Medulla oblongata (tissue), 1 donor: Measurements from ENCODE around the gene DENND1A.
A peak's percentile ranks its signal among the peaks of the same experiment; 100 is the strongest.
"Not testable (repeated sequence)": the region's sequence is repeated elsewhere in the genome, so short reads cannot be mapped to it uniquely, and the experiment has no call there.

Experiments used
- DNase-seq: peaks from one replicate; pipeline ENCODE4 v3.0.0-alpha.2; 2015; ENCODE audit errors: extremely low spot score

Gene DENND1A

DNA sequence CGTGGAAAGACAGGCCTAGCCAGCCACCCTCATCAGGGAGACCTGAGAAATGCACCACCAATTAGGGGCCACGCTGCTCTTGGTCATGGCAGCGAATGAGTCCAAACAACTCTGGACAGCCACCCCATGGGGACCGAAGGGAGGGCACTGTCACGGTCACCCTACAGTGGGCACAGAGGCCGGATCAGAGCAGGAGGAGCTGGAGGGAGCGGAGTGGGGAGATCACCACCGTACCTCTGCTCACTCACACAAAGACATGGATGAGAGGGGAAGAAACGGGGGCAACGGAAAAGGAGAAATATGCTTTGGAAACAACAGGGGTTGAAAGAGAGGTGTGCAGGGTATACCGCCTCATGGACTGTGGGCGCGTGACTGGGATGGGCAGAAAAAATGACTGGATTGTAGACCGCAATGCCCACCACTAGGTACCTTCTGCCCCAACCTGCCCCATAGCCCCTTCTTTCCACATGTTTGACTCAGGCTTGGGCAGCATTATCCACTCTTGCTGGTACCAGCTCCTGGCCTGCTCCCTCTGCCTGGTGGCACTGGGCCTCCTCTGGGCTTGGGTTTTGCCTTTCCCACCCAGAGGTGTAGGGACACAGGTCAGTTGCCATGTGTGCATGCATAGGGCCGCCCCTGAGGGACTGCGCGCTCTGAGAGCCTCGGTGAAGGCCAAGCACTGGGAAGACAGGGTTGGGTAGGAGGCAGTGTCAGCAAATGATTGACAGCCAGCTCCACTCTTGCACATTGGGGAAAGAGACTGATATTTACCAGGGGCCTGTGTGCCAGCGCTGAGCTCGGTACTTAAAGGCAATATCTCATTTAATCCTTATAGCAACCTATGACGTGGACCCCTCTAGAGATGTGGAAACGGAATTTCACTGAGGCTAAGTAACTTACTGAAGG, 497.3 kb downstream of the DENND1A start:
- DNase-seq, result no peak

DNA sequence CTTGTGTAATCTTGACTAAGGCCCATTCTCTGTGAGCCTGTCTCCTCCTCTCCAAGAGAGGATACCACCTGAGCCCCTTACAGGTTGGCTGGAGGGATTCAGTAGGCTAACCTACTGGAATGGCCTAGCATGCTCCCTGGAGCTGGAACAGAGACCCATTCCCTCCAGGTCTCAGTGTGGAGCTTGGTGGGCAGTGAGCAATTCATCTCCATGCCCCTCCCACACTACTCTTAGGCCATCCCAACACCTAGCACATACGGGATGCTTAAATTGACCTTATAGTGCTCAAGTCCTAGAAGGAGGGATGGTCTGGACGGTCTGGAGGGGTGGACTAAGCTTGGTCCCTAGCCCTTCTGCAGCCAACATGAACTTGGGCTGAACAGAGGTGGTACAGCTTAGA, 498.3 kb downstream of the DENND1A start:
- DNase-seq, result no peak

DNA sequence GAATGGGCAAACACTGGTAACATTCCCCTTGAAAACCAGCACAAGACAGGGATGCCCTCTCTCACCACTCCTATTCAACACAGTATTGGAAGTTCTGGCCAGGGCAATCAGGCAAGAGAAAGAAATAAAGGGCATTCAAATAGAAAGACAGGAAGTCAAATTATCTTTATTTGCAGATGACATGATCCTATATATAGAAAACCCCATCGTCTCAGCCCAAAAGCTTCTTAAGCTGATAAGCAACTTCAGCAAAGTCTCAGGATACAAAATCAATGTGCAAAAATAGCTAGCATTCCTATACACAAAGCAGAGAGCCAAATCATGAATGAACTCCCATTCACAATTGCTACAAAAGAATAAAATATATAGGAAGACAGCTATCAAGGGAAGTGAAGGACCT, 501.5 kb downstream of the DENND1A start:
- DNase-seq, result not testable (repeated sequence)

DNA sequence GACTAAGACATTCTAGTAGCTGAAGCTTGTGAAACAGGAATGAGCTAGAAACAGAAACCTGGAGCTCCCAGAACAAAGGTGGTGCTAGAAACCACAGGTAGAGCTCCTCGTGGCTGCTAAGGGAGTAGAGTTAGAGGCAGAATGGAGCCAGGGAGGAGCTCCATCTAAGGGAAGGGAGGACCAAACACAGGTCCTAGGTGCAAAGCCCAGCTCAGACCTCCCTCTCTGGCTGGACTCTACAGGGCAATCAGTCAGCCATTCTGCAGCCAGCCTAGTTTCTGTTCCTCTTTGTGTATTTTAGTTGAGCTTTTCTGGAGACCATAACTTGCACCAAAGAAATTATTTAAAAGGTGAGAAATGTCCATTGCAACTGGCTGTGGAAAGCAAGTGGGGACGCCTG, 503.5 kb downstream of the DENND1A start:
- DNase-seq, result no peak

DNA sequence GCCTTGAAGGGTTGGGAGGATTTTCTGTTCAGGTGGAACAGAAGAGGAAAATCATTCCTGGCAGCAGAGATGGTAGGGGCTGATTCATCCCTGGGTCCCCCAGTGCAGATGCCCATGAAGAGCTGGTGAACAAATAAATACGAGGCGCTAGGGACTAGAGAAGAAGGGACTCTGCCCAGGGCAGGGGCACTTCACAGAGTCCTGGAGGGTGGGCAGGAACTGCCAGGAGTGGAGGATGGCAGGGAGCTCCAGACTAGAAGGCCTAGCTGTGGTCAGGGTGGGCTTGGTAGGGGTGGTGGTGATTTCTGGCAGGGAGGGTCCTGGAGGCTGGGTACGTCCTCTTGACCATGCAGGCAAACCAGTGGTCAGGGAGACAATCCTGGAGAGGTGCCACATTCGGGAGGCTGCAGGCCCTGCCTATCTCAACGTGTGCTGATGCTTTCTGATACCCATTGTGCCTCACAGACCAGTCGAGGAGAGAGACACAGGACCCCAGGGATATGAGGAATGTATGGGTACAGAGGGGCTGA, 504.0 kb downstream of the DENND1A start:
- no peak for DNase-seq

DNA sequence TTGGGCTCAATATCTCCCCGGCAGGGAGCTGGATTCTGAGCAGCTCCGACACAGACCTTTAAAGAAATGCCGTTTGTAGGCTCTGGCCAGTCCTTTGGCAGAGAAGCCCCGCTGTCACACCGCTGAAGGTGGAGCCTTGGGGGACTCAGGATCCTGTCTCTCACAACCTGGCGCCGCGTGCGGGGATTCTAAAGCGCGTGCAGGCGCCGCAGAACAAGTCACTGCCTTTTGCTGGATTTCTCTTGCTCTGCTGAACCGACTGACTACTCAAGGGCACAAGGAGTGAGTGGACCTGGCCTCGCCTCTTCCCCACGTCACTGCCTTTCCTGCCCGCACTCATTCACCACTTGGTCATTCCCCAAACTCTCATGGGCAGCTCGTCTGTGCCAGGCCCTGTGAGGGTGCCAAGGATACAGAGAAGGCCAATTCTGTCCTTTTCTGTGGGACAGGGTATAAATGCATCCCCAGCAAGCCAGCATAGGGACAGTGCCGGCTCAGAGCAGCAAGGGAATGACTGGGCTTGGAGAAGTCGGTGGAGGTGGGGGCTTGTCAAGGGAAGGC, 504.6 kb downstream of the DENND1A start:
- peak; percentile 86 for DNase-seq

DNA sequence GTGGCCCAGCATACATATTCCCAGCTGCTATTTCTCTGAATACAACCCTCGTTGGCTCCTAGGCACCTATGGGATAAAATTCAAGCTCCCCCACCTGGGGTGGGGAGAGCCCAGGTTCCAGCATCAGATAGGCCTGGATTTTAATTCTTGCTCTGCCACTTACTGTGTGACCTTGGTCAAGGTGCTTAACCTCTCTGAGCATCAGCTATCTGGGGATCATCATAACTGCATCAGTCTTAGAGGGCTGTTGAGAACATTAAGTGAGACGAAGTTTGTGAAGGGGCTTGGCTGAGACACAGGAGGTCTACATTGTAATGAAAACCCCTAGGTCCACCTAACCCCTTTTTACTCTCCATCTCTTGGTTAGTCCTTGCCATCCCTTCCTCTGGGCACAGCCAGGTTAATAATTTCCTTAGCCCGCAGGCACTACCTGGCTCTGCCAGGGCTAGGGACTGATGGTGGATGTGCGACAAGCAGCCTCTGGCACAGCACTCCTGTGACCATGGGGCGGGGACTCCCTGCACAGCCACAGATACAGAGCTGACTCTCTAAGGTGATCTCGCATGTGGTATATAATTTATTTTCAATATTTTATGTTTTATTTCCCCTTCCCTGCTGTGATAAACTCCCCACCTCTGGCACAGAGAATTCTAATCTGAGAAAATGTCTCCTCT, 505.2 kb downstream of the DENND1A start:
- DNase-seq, result no peak

DNA sequence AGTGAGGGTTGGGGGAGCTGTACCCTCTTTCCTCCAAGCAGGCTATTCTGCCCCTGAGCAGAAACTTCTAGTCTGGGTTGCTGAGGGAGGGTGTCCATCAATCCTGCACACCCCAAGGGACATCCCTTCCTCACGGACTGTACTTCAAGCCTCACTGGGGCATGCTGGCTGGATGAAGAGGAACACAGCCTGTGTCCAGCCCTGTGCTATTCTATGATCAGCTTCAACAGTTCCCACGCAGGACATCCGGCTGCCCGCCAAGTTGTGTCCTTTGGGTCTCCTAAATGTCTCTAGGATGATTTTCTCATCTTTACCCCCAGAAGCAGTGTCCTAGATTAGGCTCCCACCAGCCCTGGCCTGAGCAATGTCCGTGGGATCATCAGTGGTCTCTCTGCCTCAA, 505.8 kb downstream of the DENND1A start:
- DNase-seq, result no peak

DNA sequence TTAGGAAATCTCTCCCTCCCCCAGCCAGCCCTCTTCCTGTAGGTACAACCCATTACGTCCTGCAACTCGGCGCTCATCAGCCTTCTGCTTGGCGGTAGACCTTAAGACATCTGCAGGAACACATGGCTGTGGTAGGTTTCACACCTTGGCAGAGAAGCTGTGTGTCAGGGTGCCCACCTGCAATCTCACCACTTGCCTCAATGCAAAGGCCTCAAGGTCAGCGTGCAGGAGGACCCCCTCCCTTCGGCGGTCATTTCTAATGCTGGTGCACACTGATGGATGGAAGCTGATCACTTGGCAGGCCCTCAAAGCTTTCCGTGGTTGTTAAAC, 506.6 kb downstream of the DENND1A start:
- no peak for DNase-seq

DNA sequence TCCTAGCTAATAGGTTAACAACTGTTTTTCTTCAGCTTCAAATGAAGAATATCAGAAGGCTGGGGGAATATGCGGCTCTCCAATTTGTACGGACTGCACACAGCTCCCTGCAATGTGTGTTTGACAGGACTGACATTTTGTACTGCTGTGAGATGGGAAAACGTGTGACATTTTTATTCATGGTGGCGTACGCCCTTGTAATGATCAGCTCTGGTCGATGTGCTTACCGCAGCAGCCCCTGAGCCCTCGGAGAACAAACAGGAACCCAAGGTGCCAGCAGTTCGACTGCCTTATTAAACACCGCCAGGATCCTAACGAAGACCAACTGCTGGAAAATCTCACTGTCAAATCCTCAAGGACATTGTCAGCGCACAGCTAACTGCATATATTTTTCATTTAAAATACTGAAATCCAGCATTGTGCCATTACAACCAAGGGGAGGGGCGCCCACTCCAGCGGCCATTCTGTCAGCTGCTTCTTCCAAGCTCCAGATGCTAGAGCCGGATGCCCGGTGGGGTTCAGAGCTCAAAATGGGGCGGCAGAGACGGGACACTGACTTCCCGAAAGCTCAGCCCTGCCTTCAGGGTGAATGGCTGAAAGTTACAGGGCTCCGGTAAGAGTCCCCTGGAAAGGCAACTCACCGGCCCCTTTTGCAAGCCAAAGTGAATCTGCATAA, 507.2 kb downstream of the DENND1A start:
- DNase-seq, result no peak

DNA sequence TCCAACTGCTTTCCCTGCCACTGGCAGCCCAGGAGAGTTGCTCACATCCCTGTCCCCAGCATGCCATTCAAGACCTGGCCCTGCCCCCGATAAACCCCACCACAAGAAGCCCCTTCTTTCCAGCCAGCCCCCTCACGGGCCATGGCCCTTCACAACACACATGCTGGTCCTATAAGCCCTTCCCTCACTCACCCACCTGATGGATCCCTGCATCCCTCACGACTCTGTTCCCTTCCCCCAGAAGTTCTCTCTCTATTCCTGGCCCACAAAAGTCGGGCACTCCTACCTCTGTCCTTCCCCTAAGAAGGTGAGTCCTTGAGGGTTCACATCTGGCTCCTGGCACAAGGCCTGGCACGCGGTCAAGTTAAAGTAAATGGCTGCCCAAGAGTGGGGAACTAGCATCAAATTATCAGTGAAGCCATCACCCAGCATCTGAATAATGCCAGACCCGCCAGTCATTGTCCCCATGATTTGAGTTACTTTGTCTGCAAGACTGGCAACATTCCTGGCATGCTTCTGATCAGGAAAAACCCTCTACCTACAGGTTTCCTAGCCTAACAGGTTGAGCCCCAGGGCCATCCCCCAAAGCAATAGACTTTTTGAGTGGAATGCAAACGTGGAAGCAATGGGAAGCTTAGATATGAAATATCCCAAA, 508.0 kb downstream of the DENND1A start:
- DNase-seq, result no peak

DNA sequence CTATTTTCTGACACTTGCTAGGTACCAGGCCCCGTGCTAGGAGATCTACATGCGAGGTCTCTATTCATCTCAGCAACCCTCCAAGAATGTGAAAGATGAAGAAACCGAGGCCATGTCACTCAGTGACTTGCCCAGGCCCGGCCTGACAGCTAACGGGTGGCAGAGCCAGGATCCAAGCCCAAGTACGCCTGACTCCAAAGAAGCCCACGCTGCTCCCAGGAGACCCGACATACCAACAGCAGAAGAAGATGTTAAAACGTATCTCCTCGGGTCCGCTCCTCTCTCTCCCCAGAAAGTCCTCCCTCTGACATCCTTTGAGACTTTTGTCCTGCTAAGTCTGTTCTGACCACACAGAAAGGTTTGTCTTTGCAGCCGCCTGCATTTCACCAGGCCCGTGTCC, 508.7 kb downstream of the DENND1A start:
- DNase-seq, result no peak

DNA sequence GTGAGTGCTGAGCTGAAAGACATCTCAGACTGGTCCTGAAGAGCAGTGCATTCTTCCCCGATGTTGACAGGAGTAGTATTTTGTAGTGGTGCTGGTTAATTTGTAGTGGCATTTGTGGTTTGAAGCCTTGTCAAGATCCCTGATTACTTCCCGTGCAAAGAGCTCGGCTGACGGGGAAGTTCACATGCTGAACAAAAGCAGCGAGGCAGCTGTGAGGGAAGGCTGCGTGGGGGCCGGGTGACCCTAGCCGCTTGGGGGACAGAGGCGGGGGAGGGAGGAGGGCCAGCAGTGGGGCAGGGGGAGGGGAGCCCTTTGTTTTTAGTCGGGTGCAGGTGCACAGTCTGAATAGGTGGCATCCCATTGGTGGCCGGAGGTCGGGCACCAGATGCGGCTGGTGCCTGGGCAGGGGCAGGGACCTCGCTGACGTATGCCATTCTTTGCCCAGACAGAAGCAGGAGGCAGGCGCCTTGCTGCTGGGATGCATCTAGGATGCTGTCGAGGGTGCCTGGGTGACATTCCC, 509.3 kb downstream of the DENND1A start:
- no peak for DNase-seq

DNA sequence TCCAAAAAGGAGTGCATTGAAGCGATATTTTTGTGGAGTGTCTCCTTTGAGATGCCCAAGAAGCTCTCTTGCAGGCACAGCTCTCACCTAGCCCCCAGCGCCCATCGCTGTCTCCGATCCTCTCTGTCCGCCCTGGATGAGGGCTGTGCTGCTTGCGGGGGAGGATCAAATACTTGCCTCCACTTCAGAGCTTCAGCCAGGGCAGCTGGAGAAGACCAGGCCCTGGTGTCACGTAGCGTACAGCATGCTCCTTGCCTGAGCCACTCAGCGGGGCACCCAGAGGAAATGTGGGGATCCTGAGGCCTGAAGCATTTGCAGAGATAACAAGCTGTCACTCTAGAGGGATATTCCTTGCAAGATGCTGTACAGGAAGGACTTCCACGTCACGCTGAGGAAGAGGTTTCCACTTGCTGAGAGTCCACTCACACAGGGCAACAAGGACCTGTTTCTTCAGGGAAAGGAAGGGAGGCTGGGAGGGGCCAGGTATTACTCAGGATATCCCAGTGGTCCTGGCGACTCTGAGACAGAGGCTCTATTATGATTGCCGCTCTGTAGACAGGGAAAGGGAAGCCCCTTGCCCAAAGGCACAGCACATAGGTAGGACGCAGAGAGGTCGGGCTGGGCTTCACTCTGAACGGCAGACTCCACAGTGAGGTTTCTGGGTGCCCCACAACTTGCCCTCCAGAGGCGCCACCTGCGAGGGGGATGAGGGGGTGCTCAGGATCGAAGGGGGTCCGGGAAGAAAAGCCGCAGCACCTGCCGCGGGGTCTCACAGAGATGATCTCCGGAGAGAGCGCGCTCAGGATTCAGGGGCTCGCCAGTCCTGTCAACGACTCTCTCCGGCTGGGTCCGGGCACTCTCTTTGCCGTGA, 510.0 kb downstream of the DENND1A start:
- no peak for DNase-seq

DNA sequence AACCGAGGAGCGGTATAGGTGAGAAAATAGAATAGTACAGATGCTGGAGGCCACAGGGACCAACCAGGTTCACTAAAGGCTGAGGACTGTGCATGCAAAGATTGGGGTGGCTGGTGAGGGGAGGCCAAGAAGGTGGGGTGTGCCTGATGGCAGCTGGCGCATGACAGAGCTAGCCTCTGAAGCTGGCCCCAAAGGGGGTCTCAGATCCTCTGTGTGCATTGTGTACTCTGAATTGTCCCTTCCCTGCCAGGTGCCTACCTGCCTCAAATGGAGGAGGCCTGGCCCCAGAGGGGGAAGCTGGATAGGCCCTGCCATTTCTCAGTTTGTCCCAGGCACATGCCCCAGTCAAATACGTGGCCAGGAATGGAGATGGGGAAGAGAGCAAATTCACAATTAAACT, 510.8 kb downstream of the DENND1A start:
- DNase-seq, result no peak

DNA sequence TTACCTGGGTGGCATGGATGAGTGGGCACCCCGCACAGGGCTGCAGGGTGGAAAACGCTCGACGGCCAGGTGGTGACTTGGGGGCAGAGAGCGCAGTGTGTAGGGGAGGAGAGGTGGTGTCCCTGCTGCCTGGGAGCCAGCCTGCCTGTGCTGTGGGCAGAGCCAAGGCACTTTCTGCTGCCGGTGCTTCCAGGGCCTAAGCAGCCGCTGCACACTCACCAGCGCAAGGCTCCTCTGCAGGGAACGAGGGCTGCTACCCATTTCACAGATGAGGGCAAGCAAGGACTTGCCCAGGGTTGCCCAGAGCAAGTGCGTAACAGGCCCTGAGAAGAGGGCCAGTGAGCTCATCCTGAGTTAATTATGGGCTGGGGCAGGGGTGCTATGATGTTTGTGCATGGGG, 511.4 kb downstream of the DENND1A start:
- DNase-seq, result no peak

DNA sequence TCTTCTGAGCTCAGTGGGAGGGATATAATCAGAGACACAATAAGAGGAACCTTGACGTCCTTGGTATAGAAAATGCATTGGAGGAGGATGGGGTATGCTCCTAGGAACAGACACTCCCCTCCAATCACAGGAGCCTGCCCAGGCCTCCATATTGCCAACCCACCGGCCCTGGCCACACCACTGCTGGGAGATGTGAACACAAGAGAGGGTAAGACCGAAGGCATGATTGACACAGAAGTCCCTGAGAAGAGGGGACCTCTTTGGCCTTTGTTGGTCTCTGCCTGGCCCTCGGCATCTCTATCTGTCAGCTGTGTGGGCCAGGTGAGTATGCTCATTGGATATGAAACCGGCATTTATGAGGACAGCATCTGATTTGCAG, 511.9 kb downstream of the DENND1A start:
- no peak for DNase-seq

DNA sequence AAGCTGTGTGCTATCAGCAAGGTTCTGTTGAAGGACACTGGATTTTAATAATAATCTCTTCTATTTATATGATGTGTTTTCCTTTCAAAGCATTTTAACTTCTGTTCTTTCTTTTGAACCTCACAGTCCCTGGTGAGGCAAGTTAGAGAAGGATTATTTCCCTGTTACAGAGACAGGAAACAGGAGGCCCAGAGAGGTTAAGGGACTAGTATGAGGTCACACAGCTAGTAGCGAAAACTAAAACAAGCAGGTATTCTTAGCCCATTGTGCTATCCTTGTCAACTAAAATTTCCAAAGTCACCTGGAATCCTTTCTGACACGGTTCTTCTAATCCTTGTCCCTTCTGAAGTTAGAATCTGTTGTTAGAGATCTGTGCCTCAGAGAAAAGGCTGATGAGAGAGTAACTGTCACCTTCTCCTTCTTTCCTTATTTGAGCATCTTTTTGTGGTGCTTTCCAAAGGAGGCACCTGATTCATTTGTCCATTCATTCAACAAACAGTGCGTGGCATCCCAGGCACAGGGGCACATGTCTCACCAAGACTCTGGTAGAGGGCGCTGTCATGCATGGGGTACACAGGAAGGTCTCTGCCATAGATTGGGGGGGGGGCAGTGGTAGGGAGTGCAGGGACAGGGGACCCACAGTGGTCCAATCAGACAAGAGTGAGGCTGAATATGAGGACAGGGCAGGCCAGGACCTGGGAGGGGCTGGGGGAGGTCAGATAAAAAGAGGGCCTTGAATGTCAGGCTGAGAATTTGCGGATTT, 512.5 kb downstream of the DENND1A start:
- DNase-seq, result no peak

DNA sequence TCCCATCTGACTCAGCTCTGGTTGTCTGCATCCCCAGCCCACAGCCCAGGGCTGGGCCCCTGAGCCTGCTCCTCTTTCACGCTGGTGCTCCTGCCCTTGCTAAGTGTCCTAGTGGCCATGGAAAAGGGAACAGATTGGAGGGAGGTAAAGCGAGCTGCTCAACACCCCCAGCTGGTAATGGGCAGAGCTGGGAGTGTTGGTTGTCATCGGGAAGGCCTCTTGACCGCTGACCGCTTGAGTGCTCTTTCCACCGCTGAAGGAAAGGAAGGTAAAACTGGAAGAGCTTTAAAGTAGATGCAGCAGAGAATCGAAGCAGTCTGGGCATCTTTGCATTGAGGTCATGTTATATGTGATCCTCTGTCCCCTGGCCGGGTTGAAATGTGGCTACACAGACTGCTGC, 513.8 kb downstream of the DENND1A start:
- DNase-seq, result no peak
